ENCODE measurements around the gene STX8.

Gene STX8

GRCh38 chr17:9334536-9335446, 240.8 kb downstream of the STX8 start:
- ATAC-seq (ENCODE audit: low read depth): no peak
- Mint-ChIP-seq H3K36me3 (peaks cover 31% of the 10 kb centered on the region), H3K27me3 (no peaks in the 10 kb centered on the region), H3K27ac (no peak overlapping the region), H3K4me1 (peaks cover 2% of the 10 kb centered on the region), H3K9me3 (peaks cover 11% of the 10 kb centered on the region), H3K4me3 (no peak overlapping the region)
- DNase-seq (ENCODE audit: low spot score in 2 of 2): no peak

- ATAC-seq (ENCODE audit: low read depth): no peak
- Mint-ChIP-seq H3K36me3 (peaks cover 35% of the 10 kb centered on the region), H3K27me3 (no peaks in the 10 kb centered on the region), H3K4me1 (peaks cover 5% of the 10 kb centered on the region), H3K27ac (no peak overlapping the region), H3K9me3 (peaks cover 15% of the 10 kb centered on the region), H3K4me3 (no peak overlapping the region)
- no peak for DNase-seq (ENCODE audit: low spot score in 2 of 2)
These were observed 243.5 kb downstream of the STX8 start for GRCh38 chr17:9332132-9332494.

GRCh38 chr17:9331279-9332131, 244.1 kb downstream of the STX8 start:
- ATAC-seq (ENCODE audit: low read depth) (no peak), DNase-seq (ENCODE audit: low spot score in 2 of 2) (no peak)
- Mint-ChIP-seq H3K4me3 (no peak overlapping the region), H3K36me3 (peaks cover 37% of the 10 kb centered on the region), H3K27me3 (no peaks in the 10 kb centered on the region), H3K9me3 (peaks cover 15% of the 10 kb centered on the region), H3K27ac (no peak overlapping the region), H3K4me1 (peaks cover 7% of the 10 kb centered on the region)

- ATAC-seq (ENCODE audit: low read depth) (no peak), DNase-seq (ENCODE audit: low spot score in 2 of 2) (no peak)
- Mint-ChIP-seq H3K27ac (no peak overlapping the region), H3K4me3 (no peak overlapping the region), H3K4me1 (peaks cover 7% of the 10 kb centered on the region), H3K27me3 (no peaks in the 10 kb centered on the region), H3K36me3 (peaks cover 35% of the 10 kb centered on the region), H3K9me3 (peaks cover 12% of the 10 kb centered on the region)
These were observed 244.9 kb downstream of the STX8 start for GRCh38 chr17:9330611-9331271.

GRCh38 chr17:9330141-9330540, 245.5 kb downstream of the STX8 start:
- ATAC-seq (ENCODE audit: low read depth) (no peak), DNase-seq (ENCODE audit: low spot score in 2 of 2) (no peak)
- no peaks in the 10 kb centered on the region for H3K27me3 Mint-ChIP-seq
- H3K4me1 Mint-ChIP-seq: peaks cover 7% of the 10 kb centered on the region
- H3K27ac Mint-ChIP-seq: no peak overlapping the region
- no peak overlapping the region for H3K4me3 Mint-ChIP-seq
- H3K9me3 Mint-ChIP-seq: peaks cover 9% of the 10 kb centered on the region
- H3K36me3 Mint-ChIP-seq: peaks cover 31% of the 10 kb centered on the region

DNA sequence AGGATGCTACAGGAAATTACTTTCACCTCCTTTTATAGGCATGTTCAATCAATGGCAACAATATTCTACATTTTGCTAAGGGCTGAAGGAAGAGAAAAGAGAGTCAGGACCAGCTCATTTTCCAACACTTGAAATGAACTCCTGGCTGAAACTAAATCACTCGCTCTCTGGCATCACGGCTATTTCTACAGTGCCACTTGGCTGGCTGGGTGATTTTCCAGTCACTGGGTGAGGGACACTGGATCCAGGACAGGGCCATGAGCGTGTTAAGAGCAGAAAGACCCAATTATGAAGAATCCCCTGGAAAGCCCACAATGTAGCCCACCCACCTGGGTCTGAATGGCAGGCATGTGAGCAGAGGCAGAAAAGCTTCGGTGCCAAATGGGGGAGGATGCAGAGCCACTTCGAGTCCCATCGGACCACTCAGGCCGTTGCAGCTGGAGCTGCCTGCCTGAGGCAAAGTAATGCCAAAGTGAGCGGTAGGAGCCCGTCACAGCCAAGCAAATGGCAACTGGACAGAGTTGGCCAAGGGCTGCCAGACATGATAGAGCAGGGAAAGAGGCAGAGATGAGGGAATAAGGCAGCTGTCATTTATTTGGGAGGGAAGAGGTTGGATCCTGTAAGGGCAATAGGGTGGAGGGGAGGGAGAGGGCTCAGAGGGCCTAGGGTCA, 246.2 kb downstream of the STX8 start:
- Mint-ChIP-seq H3K27me3 (no peaks in the 10 kb centered on the region), H3K4me3 (no peak overlapping the region), H3K27ac (no peak overlapping the region), H3K36me3 (peaks cover 23% of the 10 kb centered on the region), H3K4me1 (peaks cover 7% of the 10 kb centered on the region), H3K9me3 (peaks cover 4% of the 10 kb centered on the region)
- DNase-seq (ENCODE audit: low spot score in 2 of 2) (no peak), ATAC-seq (ENCODE audit: low read depth) (no peak)

DNA sequence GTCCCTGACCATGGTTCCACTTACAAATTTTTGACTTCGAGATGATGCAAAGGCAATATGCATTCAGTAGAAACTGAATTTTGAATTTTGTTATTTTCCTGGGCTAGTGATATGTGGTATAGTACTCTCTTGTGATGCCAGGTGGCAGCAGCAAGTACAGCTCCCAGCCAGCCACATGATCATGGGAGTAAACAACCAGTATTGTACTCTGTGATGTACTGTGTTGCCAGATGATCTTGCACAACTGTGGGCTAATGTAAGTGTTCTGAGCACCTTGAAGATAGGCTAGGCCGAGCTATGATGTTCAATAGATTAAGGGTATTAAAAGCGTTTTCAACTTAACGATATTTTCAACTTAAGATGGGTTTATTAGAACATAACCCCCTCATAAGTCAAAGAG, 250.8 kb downstream of the STX8 start:
- peaks cover 4% of the 10 kb centered on the region for H3K9me3 Mint-ChIP-seq
- DNase-seq (ENCODE audit: low spot score in 2 of 2) (no peak), ATAC-seq (ENCODE audit: low read depth) (no peak)
- peaks cover 10% of the 10 kb centered on the region for H3K4me1 Mint-ChIP-seq
- H3K27me3 Mint-ChIP-seq: no peaks in the 10 kb centered on the region
- H3K27ac Mint-ChIP-seq: no peak overlapping the region
- peaks cover 18% of the 10 kb centered on the region for H3K36me3 Mint-ChIP-seq
- H3K4me3 Mint-ChIP-seq: no peak overlapping the region

DNA sequence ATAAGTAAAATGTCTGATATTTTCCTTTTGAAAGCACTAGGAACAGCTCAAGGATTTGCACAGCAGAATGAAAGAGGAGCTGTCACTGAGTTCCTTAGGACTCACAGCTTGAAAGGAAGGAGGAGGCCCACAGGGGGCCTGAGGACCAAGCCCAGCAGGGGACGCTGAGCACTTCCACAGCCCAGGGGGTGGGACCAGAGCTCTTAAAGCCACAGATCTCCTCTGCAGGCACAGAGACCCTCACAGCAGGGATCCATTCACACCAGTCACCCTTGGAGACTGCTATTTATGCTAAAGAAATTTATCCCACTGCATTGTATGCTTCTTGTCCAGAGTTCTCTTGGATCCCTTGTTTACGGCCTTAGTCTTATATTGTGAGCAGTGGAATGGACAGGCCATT, 253.3 kb downstream of the STX8 start:
- Mint-ChIP-seq H3K4me3 (no peak overlapping the region), H3K36me3 (peaks cover 18% of the 10 kb centered on the region), H3K27ac (no peak overlapping the region), H3K4me1 (peaks cover 6% of the 10 kb centered on the region), H3K27me3 (no peaks in the 10 kb centered on the region), H3K9me3 (peaks cover 4% of the 10 kb centered on the region)
- ATAC-seq (ENCODE audit: low read depth) (no peak), DNase-seq (ENCODE audit: low spot score in 2 of 2) (no peak)

DNA sequence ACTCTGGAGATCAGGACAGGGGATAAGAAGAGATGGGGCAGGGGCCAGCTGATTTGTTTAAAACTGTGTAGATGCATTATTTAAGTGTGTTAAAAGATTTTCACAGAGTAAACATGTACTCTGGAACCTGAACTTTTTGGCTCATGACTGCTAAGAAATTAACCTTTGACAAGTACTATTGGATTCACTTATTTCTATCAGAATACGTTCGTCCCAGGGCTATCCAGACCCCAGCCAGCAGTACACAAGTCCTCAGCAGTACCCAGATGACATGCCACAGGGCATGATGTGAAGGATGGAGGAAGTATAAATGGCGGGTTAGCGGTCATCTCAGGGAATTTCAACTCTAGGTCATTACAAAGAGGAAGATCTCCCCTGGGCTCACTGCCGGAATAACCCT, 253.7 kb downstream of the STX8 start:
- no peak for DNase-seq (ENCODE audit: low spot score in 2 of 2)
- Mint-ChIP-seq H3K27me3 (no peaks in the 10 kb centered on the region), H3K4me3 (no peak overlapping the region), H3K9me3 (peaks cover 5% of the 10 kb centered on the region), H3K36me3 (peaks cover 16% of the 10 kb centered on the region), H3K4me1 (peaks cover 3% of the 10 kb centered on the region), H3K27ac (no peak overlapping the region)
- ATAC-seq (ENCODE audit: low read depth): no peak

DNA sequence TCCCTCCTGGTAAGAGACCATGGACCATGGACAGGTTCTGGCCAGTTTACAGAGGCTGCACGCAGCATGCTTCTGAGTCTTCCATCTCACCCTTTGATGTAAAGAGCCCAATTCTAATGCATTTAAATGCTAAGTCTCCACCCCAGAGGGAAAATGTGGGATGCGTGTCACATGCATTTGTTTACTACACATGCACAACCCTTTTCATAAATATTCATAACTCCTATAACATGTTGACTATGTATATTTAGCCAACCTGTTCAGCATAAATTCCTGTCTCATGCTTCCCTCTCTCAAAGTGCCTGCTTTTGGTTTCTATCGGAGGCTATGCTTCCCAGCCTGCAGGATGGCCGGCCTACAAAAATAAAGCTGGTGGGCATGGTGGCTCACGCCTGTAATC, 260.3 kb downstream of the STX8 start:
- H3K27me3 Mint-ChIP-seq: no peaks in the 10 kb centered on the region
- no peak overlapping the region for H3K4me3 Mint-ChIP-seq
- peaks cover 19% of the 10 kb centered on the region for H3K36me3 Mint-ChIP-seq
- ATAC-seq (ENCODE audit: low read depth) (no peak), DNase-seq (ENCODE audit: low spot score in 2 of 2) (no peak)
- H3K27ac Mint-ChIP-seq: no peak overlapping the region
- H3K4me1 Mint-ChIP-seq: no peaks in the 10 kb centered on the region
- H3K9me3 Mint-ChIP-seq: peaks cover 5% of the 10 kb centered on the region

- no peaks in the 10 kb centered on the region for H3K27me3 Mint-ChIP-seq
- peaks cover 12% of the 10 kb centered on the region for H3K36me3 Mint-ChIP-seq
- ATAC-seq (ENCODE audit: low read depth) (no peak), DNase-seq (ENCODE audit: low spot score in 2 of 2) (no peak)
- H3K4me1 Mint-ChIP-seq: no peaks in the 10 kb centered on the region
- H3K4me3 Mint-ChIP-seq: no peak overlapping the region
- no peak overlapping the region for H3K27ac Mint-ChIP-seq
- H3K9me3 Mint-ChIP-seq: peaks cover 1% of the 10 kb centered on the region
These were observed 262.3 kb downstream of the STX8 start for GRCh38 chr17:9313346-9313745.

GRCh38 chr17:9309216-9309615, 266.4 kb downstream of the STX8 start:
- Mint-ChIP-seq H3K36me3 (peaks cover 3% of the 10 kb centered on the region), H3K4me3 (no peak overlapping the region), H3K27ac (no peak overlapping the region), H3K9me3 (no peaks in the 10 kb centered on the region), H3K4me1 (no peaks in the 10 kb centered on the region), H3K27me3 (no peaks in the 10 kb centered on the region)
- ATAC-seq (ENCODE audit: low read depth) (no peak), DNase-seq (ENCODE audit: low spot score in 2 of 2) (no peak)

DNA sequence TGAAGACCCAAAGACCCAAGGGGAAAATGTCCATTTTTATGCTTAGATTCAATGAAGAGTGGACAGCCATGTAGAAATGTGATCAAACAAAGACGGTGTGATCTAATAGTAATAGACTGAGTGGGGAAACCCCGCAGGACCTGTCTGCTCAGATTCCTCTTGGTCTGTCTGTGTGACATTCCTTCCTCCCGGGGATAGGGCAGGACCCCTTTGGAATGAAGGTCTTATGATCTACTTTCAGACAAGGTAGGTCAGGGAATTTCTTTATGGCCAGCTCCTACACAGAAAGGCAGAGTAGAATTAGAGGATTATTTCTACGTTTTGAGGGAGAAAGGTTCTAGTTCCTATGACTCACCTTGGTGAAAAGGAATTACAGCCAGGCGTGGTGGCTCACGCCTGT, 267.6 kb downstream of the STX8 start:
- Mint-ChIP-seq H3K4me1 (peaks cover 2% of the 10 kb centered on the region), H3K27me3 (no peaks in the 10 kb centered on the region), H3K27ac (no peak overlapping the region), H3K36me3 (peaks cover 4% of the 10 kb centered on the region), H3K9me3 (no peaks in the 10 kb centered on the region), H3K4me3 (no peak overlapping the region)
- ATAC-seq (ENCODE audit: low read depth) (no peak), DNase-seq (ENCODE audit: low spot score in 2 of 2) (no peak)

Measured in memory B cell (primary cell).